COLO668 (cell line): ENCODE results near the gene OASL.

Source experiments
- DNase-seq: peaks from one replicate; lab custom pipeline; 2025; ENCODE audit not compliant: unreplicated experiment; lab: John Stamatoyannopoulos, UW

Gene OASL

GRCh38 chr12:120992989-120993388 is 46.1 kb downstream of the OASL start:
- no peak for DNase-seq

DNA sequence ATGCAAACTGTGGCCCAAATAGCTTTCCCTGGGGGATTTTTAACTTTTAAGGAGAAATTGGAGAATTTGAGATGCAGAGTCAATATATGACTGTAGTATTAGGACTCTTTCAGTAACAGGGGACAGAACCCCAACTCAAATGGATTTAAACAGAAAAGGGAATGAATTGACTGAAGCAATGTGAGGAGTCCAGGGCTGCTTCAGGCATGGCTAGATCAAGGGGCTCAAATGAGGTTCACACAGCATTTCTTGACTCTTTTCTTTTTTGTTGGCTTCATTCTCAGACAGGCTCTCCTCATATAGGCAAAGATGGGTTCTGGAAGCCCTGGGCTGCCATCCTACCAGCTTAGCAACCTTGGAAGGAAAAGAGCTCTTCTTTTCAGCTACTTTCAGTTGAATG is 47.1 kb downstream of the OASL start:
- DNase-seq = no peak

GRCh38 chr12:120990487-120991055 is 48.5 kb downstream of the OASL start:
- no peak for DNase-seq

DNA sequence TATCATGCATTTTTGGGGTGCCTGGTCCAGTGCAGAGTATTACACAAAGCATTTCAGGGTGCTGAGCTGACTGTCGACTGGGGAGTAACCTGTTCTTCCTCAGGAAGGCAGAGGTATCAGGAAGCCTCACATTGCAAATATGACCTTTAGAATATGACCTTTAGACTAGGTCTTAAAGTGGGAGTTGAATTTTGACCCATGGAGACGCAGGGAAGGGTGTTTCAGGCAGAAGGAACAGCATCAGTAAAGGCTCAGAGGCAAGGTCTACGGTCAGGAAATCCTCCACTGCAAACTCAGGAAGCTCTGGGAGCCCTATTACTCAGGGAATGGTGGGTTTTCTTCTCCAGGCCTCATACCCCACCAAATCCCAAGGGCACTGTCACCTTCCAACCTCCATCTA is 49.4 kb downstream of the OASL start:
- DNase-seq = no peak

DNA sequence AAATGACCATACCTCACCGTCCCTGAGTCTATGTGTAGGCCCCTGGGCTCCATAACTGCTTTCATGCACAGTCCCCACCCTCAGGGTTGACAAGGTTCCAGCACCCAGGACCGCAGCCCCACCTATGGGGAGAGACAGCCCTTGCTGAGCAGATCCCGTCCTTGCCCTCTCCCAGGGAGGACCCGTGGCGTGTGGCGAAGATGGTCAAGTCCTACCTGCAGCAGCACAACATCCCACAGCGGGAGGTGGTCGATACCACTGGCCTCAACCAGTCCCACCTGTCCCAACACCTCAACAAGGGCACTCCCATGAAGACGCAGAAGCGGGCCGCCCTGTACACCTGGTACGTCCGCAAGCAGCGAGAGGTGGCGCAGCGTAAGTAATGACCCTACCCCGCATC is 50.4 kb downstream of the OASL start:
- DNase-seq = no peak

- no peak for DNase-seq
These were observed 50.8 kb downstream of the OASL start for GRCh38 chr12:120988234-120988633.

- peak; percentile 80 for DNase-seq
These were observed 54.6 kb downstream of the OASL start for GRCh38 chr12:120984351-120984898.

- no peak for DNase-seq
These were observed 55.3 kb downstream of the OASL start for GRCh38 chr12:120983759-120984158.

DNA sequence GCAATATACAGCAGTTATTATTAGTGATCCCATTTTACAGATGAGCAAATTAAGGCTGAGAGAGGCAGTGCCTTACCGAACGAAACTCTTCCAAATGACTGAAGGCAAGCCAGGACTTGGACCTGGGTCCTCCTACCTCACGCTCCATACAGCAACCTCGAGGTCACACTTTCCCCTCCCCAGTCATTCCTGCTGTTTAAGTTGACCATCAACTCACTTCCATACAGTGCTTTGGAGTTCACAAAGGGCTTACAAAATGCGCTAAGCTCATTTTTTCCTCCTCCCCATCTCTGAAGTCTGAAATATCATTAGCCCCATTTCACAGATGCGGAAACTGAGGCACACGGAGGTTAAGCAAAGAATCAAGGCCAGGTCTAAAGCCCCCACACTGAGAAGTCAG is 56.4 kb downstream of the OASL start:
- DNase-seq = no peak

GRCh38 chr12:120981407-120981941 is 57.6 kb downstream of the OASL start:
- peak; percentile 20 for DNase-seq

DNA sequence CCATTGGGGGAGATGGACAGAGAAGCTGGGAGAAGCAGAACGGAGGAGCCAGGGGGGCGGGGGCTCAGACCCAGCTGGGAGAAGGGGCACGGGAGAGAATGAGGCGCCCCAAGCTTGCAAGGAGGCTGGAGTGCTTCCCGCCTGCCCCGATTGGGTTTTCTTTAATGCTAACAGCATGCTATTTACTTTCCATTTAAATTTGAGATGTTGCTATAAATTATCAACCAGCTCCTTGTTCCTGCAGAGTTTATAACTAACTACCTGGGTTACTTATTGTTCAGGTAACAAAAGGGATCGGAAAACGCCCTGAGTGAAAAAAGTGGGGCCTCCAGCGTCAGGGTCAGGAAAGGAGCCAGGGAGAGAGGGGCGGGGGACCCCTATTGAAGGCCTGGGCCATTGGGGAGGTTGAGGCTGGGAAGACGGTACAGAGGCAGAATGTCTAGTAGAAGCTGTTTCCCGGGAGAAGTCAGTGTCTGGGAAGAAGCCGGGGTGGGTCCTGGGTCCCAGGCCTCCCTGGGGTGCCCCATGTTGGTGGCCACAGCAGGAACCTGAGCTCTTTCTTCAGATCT is 58.2 kb downstream of the OASL start:
- DNase-seq = peak; percentile 54

DNA sequence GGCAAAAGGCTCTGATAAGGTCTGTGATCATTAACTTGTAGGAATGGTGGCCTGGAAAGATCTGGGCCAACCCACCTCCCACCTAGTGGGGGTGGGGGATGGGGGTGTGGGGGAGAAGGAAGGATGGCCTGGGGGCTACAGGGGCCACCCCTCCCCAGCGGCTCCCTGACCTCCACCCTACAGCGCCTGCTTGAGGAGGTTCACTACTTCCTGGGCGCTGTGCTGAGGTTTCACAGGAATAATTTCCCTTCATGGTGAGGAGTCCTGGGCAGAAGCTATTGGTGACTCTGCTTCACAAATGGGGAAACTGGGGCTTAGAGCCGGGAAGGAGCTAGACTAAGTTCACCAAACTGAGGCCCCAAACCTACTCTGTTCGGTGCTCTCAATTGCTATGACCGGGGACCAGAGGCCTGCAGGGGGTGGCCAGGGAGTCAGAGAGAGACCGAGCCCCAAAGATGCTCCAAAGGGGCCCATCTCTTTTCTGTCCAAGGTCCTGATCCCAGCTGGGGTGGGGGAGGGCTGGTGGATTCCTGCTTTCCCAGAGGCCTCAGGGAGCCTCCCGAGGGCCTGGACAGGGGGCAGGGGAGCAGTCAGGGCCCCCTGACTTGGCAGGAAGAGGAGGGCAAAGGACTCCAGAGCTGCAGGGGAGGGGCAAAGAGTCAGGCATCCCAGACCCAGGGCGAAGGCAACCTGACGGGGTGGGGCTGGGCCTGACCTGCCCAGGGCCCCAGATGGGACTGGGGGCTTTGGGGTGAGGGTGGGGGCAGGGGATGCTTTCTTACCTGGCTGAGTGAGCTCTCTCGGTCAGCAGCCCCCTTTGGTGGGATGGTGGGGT is 59.0 kb downstream of the OASL start:
- peak; percentile 53 for DNase-seq

DNA sequence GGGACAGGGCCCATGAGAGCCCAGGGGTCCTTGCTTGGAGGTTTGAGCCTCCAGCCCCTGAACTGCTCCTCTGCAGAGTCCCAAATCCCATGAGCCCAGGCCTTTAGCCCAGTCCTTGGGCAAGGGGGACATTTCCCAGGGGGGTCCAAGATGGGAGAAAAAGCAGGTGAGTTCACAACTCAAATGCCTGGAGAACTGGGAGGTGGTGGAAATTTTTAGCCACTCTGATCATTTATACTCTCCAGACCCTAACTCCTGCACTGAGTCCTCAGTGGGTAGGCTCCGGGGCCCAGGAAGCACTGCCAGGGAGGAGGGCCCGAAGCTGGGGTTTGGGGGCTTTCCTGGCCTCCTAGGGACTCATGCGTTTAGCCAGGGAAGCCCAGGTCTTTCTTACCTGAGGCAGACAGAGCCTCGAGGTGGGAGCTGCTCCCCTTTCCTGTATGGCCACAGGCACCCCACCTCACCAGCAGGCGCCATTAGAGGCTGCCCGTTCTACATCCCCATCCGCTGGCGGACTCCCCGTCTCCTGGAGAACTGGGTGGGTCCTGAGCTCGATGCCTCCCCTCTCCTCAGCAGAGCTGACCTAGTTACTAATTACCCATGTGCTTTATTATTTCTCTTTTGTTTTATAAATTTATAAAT is 59.7 kb downstream of the OASL start:
- DNase-seq = peak; percentile 36

DNA sequence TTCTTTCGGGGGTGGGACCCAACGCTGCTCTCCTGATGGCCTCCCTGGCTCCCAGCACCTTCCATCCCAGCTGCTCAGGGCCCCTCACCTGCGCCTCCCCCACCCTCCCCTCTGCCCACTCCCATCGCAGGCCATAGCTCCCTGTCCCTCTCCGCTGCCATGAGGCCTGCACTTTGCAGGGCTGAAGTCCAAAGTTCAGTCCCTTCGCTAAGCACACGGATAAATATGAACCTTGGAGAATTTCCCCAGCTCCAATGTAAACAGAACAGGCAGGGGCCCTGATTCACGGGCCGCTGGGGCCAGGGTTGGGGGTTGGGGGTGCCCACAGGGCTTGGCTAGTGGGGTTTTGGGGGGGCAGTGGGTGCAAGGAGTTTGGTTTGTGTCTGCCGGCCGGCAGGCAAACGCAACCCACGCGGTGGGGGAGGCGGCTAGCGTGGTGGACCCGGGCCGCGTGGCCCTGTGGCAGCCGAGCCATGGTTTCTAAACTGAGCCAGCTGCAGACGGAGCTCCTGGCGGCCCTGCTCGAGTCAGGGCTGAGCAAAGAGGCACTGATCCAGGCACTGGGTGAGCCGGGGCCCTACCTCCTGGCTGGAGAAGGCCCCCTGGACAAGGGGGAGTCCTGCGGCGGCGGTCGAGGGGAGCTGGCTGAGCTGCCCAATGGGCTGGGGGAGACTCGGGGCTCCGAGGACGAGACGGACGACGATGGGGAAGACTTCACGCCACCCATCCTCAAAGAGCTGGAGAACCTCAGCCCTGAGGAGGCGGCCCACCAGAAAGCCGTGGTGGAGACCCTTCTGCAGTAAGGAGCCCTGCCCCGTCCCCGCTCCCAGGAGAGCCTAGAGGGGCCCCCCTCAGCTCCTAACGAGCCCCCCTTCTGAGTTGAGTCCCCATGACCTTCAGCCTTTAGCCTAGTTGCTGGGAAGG is 60.5 kb downstream of the OASL start, which contains the start of gene HNF1A:
Gene HNF1A, plus strand, starts transcription at position 248 of the 924 bp plus-strand sequence. Its CDS starts 226 bp downstream, at position 474.
- DNase-seq = peak; percentile 86

GRCh38 chr12:120977531-120978295 is 61.3 kb downstream of the OASL start:
- DNase-seq = no peak

GRCh38 chr12:120972870-120973543 is 66.0 kb downstream of the OASL start:
- DNase-seq = no peak

GRCh38 chr12:120971299-120972180 is 67.5 kb downstream of the OASL start:
- no peak for DNase-seq

GRCh38 chr12:120970310-120970709 is 68.7 kb downstream of the OASL start:
- DNase-seq = no peak
